K562 (cell line): ENCODE results near the gene TMEM61. TPM values are rescaled to one million over a fixed set of nuclear protein-coding genes. Genes with fewer than 3 reads are reported as not detected.

Experiments
- EP400 ChIP-seq: fragments of 450-650 bp; IDR thresholded peaks from 2 replicates; pipeline ENCODE4 v1.6.1; 2017; ENCODE audit warnings: antibody characterized with exemption, mild to moderate bottlenecking, moderate library complexity
- EZH2 ChIP-seq: IDR thresholded peaks from 2 replicates; pipeline ENCODE4 v1.6.1; 2012; ENCODE audit warnings: low read depth, mild to moderate bottlenecking, inconsistent platforms, low read length, borderline replicate concordance
- MIER1 ChIP-seq: fragments of 450-650 bp; IDR thresholded peaks from 2 replicates; pipeline ENCODE4 v1.6.1; 2016; ENCODE audit warnings: antibody characterized with exemption, mild to moderate bottlenecking, low read depth
- MLX ChIP-seq, 2 experiments: fragments of 450-650 bp in 1 of 2; sonication (generic) in 1 of 2; formaldehyde crosslinking; conservative IDR thresholded peaks; 2 replicates each; pipeline versions ENCODE4 v1.4.0 to v1.8.1; 2020 to 2022; ENCODE audit warnings: mild to moderate bottlenecking in 1 of 2, missing genetic modification reagents in 1 of 2
- MTA3 ChIP-seq: fragments of 450-650 bp; formaldehyde crosslinking; IDR thresholded peaks from 2 replicates; pipeline ENCODE4 v1.6.1; 2017; ENCODE audit warnings: mild to moderate bottlenecking, borderline replicate concordance
- NCOR1 ChIP-seq: fragments of 450-650 bp; IDR thresholded peaks from 2 replicates; pipeline ENCODE4 v1.6.1; 2016; ENCODE audit warnings: mild to moderate bottlenecking, moderate library complexity
- NR3C1 ChIP-seq: sonication (generic); formaldehyde crosslinking; IDR thresholded peaks from 2 replicates; pipeline ENCODE4 v1.8.1; 2022; ENCODE audit warnings: missing genetic modification reagents
- NRF1 ChIP-seq, 2 experiments: fragments of 450-650 bp; IDR thresholded peaks in 1 of 2; conservative IDR thresholded peaks in 1 of 2; 2 replicates each; pipeline ENCODE4 v1.6.1; 2014; ENCODE audit warnings: mild to moderate bottlenecking in 2 of 2
- POLR2B ChIP-seq: fragments of 450-650 bp; IDR thresholded peaks from 2 replicates; pipeline ENCODE4 v1.6.1; 2018; ENCODE audit warnings: low read depth; ENCODE audit not compliant: partially characterized antibody
- POU5F1 ChIP-seq: fragments of 150-350 bp; IDR thresholded peaks from 2 replicates; pipeline ENCODE4 v1.6.1; 2014; ENCODE audit warnings: borderline replicate concordance, low read length, low read depth, mild to moderate bottlenecking; ENCODE audit not compliant: partially characterized antibody
- RBM34 ChIP-seq: fragments of 200-400 bp; formaldehyde crosslinking; IDR thresholded peaks from 2 replicates; pipeline ENCODE4 v1.6.1; 2018; ENCODE audit warnings: low read length, borderline replicate concordance; ENCODE audit not compliant: insufficient read depth
- SLC30A9 ChIP-seq: fragments of 250-450 bp; sonication (Bioruptor Pico); IDR thresholded peaks from 2 replicates; pipeline ENCODE4 v1.8.0; 2022; ENCODE audit warnings: mild to moderate bottlenecking, moderate library complexity
- STAG1 ChIP-seq: sonication (generic); formaldehyde crosslinking; IDR thresholded peaks from 2 replicates; pipeline ENCODE4 v1.5.0; 2020; ENCODE audit warnings: missing genetic modification reagents, borderline replicate concordance
- TCFL5 ChIP-seq: fragments of 250-450 bp; sonication (Bioruptor Pico); conservative IDR thresholded peaks from 2 replicates; pipeline ENCODE4 v1.6.1; 2021; ENCODE audit warnings: mild to moderate bottlenecking, moderate library complexity, matching md5 sums
- TEAD1 ChIP-seq, 2 experiments: fragments of 450-650 bp in 1 of 2; sonication (generic) in 1 of 2; formaldehyde crosslinking; IDR thresholded peaks; 2 replicates each; pipeline versions ENCODE4 v1.4.0 to v1.8.0; 2020 to 2022; ENCODE audit warnings: mild to moderate bottlenecking in 2 of 2, missing genetic modification reagents in 1 of 2
- ZBTB1 ChIP-seq: sonication (generic); formaldehyde crosslinking; IDR thresholded peaks from 2 replicates; pipeline ENCODE4 v1.8.1; 2023; ENCODE audit warnings: missing genetic modification reagents, low read depth, mild to moderate bottlenecking, borderline replicate concordance
- ZFP30 ChIP-seq: fragments of 250-450 bp; sonication (Bioruptor Pico); IDR thresholded peaks from 2 replicates; pipeline ENCODE4 v1.8.0; 2022; ENCODE audit warnings: moderate library complexity, mild to moderate bottlenecking, inconsistent platforms, borderline replicate concordance
- ZFP36 ChIP-seq: fragments of 150-350 bp; IDR thresholded peaks from 2 replicates; pipeline ENCODE4 v1.6.1; 2018; ENCODE audit warnings: low read length, low read depth; ENCODE audit not compliant: partially characterized antibody
- ZNF184 ChIP-seq: sonication (generic); formaldehyde crosslinking; IDR thresholded peaks from 2 replicates; pipeline ENCODE4 v1.5.0; 2020; ENCODE audit warnings: missing genetic modification reagents
- ZNF253 ChIP-seq: fragments of 250-450 bp; sonication (Bioruptor Pico); conservative IDR thresholded peaks from 2 replicates; pipeline ENCODE4 v1.6.1; 2021; ENCODE audit warnings: mild to moderate bottlenecking
- ZNF766 ChIP-seq: fragments of 200-800 bp; sonication (Bioruptor generic); conservative IDR thresholded peaks from 2 replicates; pipeline ENCODE4 v1.6.1; 2016; ENCODE audit warnings: missing genetic modification characterization, missing compliant biosample characterization
- polyA plus RNA-seq, 8 experiments: library from polyadenylated mRNA; depleted of rRNA in 4 of 8; stranded (reverse) in 5 of 8; unstranded in 3 of 8; fragments of >200 nt; fragmentation: Nextera tagmentation in 2 of 8; fragmentation: Illumina TruSeq in 1 of 8; extraction: Ambion mirVana in 2 of 8; extraction: Trizol in 1 of 8; gene quantifications; 2 replicates each; pipeline versions ENCODE4 v1.2.1 to v1.2.3, GENCODE V29; 2011 to 2014; ENCODE audit warnings: inconsistent platforms in 1 of 8, missing spikeins in 1 of 8
- total RNA-seq, 7 experiments: library from RNA; depleted of rRNA in 6 of 7; stranded (reverse); fragments of >200 nt in 6 of 7; fragmentation: Illumina TruSeq in 2 of 7; extraction: Trizol in 2 of 7; gene quantifications; 2 replicates each; pipeline versions ENCODE4 v1.2.1 to v1.2.3, GENCODE V29; 2011 to 2021; ENCODE audit warnings: low replicate concordance in 1 of 7
- TF ChIP-seq, protein P1 (sequence below): sonication (generic); formaldehyde crosslinking; IDR thresholded peaks from 2 replicates; pipeline ENCODE4 v1.8.1; 2023; ENCODE audit warnings: missing genetic modification reagents, mild to moderate bottlenecking, borderline replicate concordance
- TF ChIP-seq, protein P2 (sequence below): fragments of 450-650 bp; conservative IDR thresholded peaks from 2 replicates; pipeline ENCODE4 v1.6.1; 2016; ENCODE audit warnings: missing genetic modification characterization, low read depth, mild to moderate bottlenecking, control low read depth, missing compliant biosample characterization

TMEM61 gene
- total and polyA plus RNA-seq, 9 of the 15 experiments (the other 6 are each of a cell fraction or from before 2014, with no cell fraction given) = not detected

DNA sequence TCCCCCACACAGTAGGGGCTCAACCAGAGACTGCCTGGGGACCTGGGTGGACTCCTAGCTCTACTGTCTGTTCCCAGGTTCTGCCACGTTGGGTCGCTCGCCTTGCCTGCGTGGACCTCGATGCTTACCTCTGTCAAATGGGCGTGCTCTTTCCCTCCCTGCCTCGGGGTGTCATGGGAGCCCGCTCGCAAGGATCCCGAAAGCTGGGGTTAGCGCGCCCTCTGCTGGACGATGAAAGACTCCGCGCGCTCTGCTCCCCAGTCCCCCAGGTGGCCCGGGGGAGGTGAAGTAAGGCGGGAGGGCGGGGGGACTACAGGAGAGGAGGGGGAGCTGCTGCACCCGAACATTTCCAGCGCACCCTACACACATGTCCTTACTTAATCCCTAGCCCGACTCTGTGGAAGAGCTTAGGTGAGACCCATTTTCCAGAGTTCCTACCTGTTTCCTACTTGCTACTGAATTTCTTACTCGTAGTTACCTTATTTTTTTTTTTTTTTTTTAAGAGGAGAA is 16.0 kb downstream of the TMEM61 start (continued):
- TF ChIP-seq, protein P1, sequence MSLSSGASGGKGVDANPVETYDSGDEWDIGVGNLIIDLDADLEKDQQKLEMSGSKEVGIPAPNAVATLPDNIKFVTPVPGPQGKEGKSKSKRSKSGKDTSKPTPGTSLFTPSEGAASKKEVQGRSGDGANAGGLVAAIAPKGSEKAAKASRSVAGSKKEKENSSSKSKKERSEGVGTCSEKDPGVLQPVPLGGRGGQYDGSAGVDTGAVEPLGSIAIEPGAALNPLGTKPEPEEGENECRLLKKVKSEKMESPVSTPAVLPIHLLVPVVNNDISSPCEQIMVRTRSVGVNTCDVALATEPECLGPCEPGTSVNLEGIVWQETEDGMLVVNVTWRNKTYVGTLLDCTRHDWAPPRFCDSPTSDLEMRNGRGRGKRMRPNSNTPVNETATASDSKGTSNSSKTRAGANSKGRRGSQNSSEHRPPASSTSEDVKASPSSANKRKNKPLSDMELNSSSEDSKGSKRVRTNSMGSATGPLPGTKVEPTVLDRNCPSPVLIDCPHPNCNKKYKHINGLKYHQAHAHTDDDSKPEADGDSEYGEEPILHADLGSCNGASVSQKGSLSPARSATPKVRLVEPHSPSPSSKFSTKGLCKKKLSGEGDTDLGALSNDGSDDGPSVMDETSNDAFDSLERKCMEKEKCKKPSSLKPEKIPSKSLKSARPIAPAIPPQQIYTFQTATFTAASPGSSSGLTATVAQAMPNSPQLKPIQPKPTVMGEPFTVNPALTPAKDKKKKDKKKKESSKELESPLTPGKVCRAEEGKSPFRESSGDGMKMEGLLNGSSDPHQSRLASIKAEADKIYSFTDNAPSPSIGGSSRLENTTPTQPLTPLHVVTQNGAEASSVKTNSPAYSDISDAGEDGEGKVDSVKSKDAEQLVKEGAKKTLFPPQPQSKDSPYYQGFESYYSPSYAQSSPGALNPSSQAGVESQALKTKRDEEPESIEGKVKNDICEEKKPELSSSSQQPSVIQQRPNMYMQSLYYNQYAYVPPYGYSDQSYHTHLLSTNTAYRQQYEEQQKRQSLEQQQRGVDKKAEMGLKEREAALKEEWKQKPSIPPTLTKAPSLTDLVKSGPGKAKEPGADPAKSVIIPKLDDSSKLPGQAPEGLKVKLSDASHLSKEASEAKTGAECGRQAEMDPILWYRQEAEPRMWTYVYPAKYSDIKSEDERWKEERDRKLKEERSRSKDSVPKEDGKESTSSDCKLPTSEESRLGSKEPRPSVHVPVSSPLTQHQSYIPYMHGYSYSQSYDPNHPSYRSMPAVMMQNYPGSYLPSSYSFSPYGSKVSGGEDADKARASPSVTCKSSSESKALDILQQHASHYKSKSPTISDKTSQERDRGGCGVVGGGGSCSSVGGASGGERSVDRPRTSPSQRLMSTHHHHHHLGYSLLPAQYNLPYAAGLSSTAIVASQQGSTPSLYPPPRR (CRISPR knock-in tag) = no peak
- TF ChIP-seq TCFL5 (CRISPR knock-in tag) (no peak), TEAD1 (CRISPR knock-in tag; IDR thresholded peaks at IDR 0.05) (no peak), ZNF766 (CRISPR knock-in tag) (no peak), NCOR1 (no peak), ZBTB1 (no peak), ZNF184 (no peak), ZFP36 (peak; percentile 38), NR3C1 (no peak), RBM34 (no peak), ZNF253 (no peak), NRF1 (conservative IDR thresholded peaks at IDR 0.05 in 1 of 2, IDR thresholded peaks at IDR 0.05 in 1 of 2) (no peak), POLR2B (no peak), SLC30A9 (CRISPR knock-in tag) (no peak), MTA3 (no peak), MLX (CRISPR knock-in tag; conservative IDR thresholded peaks at IDR 0.05) (no peak), STAG1 (CRISPR knock-in tag) (peak; percentile 47; the same call in 1 of the 2 replicates), MIER1 (no peak), EZH2 (no peak), EP400 (no peak), POU5F1 (no peak), ZFP30 (no peak)
- TF ChIP-seq, protein P2, sequence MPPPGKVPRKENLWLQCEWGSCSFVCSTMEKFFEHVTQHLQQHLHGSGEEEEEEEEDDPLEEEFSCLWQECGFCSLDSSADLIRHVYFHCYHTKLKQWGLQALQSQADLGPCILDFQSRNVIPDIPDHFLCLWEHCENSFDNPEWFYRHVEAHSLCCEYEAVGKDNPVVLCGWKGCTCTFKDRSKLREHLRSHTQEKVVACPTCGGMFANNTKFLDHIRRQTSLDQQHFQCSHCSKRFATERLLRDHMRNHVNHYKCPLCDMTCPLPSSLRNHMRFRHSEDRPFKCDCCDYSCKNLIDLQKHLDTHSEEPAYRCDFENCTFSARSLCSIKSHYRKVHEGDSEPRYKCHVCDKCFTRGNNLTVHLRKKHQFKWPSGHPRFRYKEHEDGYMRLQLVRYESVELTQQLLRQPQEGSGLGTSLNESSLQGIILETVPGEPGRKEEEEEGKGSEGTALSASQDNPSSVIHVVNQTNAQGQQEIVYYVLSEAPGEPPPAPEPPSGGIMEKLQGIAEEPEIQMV = no peak
